NB4 (cell line): ENCODE results near the gene SYNGR4.

Source experiments
- MYC ChIP-seq: IDR thresholded peaks from 2 replicates; pipeline ENCODE4 v1.6.1; 2011; ENCODE audit warnings: low read depth, low read length
- POLR2A ChIP-seq: IDR thresholded peaks from 2 replicates; pipeline ENCODE4 v1.6.1; 2011; ENCODE audit warnings: mild to moderate bottlenecking; ENCODE audit not compliant: insufficient read length; ENCODE audit errors: extremely low read depth
- TF ChIP-seq, protein P1 (sequence below): IDR thresholded peaks from one replicate; pipeline ENCODE4 v1.5.1; 2012; ENCODE audit warnings: low read depth, low read length
- TF ChIP-seq, protein P2 (sequence below): IDR thresholded peaks from 2 replicates; pipeline ENCODE4 v1.6.1; 2011; ENCODE audit warnings: low read depth, low read length

DNA sequence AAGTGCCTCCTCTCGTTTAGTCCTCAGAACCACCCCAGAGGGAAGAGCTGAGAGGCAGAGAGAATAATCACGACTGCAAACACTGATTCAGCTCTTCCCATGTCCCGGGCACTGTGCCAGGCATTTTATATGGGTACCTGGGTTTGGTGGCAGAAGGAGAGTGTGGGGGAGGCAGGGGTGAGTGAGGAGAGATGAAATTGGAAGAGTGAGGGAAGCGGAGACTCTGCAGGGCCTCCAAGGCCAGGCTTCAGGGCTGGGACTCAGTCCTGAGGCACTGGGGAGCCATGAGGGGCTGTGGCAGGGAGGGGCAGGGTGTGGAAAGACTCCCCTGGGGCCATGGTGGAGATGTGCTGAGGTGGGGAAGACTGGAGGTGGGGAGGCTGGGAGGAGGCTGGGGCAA lies 8.7 kb downstream of the SYNGR4 start:
- TF ChIP-seq, protein P1, sequence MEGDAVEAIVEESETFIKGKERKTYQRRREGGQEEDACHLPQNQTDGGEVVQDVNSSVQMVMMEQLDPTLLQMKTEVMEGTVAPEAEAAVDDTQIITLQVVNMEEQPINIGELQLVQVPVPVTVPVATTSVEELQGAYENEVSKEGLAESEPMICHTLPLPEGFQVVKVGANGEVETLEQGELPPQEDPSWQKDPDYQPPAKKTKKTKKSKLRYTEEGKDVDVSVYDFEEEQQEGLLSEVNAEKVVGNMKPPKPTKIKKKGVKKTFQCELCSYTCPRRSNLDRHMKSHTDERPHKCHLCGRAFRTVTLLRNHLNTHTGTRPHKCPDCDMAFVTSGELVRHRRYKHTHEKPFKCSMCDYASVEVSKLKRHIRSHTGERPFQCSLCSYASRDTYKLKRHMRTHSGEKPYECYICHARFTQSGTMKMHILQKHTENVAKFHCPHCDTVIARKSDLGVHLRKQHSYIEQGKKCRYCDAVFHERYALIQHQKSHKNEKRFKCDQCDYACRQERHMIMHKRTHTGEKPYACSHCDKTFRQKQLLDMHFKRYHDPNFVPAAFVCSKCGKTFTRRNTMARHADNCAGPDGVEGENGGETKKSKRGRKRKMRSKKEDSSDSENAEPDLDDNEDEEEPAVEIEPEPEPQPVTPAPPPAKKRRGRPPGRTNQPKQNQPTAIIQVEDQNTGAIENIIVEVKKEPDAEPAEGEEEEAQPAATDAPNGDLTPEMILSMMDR = no peak
- TF ChIP-seq MYC (no peak), POLR2A (no peak)
- TF ChIP-seq, protein P2, sequence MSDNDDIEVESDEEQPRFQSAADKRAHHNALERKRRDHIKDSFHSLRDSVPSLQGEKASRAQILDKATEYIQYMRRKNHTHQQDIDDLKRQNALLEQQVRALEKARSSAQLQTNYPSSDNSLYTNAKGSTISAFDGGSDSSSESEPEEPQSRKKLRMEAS = no peak
